Measurements from ENCODE around the gene KCNE4.

Gene KCNE4

DNA sequence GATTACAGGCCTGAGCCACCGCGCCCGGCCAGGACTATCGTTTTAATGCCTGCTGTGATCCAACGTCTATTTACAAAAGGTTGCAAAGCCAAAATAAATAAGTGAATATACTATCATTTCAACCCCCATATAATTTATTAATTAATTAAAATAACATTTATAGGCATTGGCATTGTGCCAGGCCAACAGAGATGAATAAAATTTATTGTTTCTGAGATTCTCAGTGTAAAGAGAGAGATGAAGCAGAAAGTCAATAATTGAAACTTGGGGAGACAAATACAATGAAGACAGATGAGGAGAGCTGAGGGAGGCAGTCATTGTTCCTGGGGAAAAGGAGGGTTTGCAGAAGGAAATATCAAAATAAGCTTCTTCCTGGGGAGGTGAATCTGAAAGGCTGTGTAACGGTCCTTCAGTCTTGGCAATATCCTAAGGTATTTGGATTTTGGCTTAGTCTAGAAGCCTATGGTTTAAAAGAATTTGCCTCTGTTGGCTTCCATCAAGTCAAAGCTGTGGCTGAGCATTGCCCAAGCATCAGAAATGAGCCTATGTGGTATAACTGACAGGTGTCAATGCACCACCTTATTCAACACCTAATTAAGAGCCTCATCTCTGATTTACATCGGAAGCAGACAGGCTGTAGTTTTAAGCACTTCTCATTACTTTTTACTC is 31.5 kb downstream of the KCNE4 start:
- no peak overlapping the region for H3K27ac Mint-ChIP-seq
- DNase-seq (no peak), ATAC-seq (no peak)
- peaks cover 7% of the 10 kb centered on the region for H3K27me3 Mint-ChIP-seq
- H3K4me1 Mint-ChIP-seq = no peaks in the 10 kb centered on the region
- no peaks in the 10 kb centered on the region for H3K9me3 Mint-ChIP-seq
- no peak overlapping the region for H3K4me3 Mint-ChIP-seq

DNA sequence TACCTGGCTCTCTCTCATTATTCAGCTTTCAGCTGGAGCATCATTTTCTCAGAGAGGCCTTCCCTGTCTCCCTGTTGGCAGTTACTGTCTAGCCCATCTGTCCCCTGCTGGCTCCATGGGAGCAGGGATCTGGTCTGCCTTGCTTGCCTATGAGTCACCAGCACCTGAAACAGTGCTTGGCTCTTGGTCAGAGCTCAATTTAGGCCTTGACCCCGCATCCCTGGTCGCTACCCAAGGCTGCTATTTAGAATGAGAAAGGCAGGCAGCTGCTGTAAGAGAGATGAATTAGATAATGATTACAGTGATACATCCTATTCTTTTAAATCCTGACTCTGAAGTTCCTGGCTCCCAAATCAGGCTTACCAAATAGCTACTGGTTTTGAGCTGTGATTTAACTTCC is 32.9 kb downstream of the KCNE4 start:
- Mint-ChIP-seq H3K4me3 (no peak overlapping the region), H3K27ac (no peak overlapping the region), H3K4me1 (no peaks in the 10 kb centered on the region), H3K9me3 (no peaks in the 10 kb centered on the region), H3K27me3 (peaks cover 7% of the 10 kb centered on the region)
- DNase-seq (no peak), ATAC-seq (no peak)

DNA sequence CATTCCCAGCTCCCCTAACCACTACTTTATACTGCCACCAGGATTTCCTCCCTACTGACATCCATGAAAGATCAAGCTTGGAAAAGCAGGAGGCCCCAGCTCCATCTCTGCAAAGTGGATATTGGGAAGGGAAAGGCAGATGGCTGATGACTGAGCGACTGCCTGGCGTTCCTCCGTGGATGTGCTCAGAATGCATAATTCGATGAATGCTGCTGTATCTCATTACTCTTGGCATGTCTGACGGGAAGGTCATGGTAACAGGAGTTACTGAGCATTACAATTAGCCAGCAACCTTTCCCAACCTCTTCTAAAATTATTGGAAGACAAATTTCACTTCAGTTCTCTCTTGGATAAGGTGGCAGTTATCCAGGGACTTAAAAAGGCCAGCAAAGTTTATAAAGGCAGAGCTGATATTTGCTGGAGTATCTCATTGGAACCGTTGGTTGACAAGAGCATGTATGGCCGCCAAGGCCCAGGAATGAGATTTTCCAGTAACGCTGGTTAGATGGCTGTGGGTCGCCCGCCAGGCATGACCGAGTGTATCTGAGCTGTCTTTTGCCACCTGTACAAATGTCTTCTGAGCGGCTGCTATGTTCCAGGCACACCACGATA is 34.5 kb downstream of the KCNE4 start:
- Mint-ChIP-seq H3K4me1 (no peaks in the 10 kb centered on the region), H3K4me3 (no peak overlapping the region), H3K27me3 (peaks cover 7% of the 10 kb centered on the region), H3K9me3 (no peaks in the 10 kb centered on the region), H3K27ac (no peak overlapping the region)
- DNase-seq (no peak), ATAC-seq (no peak)

DNA sequence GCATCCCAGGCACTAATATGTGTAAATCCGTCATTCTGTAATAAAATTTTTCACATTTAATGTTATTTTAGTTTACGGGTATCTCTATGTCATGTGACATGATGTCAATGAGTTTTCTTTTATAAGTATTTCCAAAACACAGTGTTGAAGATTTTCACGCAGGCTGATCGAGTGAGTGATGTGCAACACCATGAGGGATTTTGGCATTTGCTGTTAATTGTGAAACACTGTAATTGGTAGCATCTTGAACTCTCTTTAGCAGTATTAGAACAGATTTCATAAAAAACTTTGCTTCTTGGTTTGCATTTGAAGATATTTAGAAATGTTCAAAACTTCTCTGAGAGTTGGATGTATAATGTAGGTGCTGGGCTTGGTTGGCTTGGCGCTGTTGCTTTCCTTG is 35.5 kb downstream of the KCNE4 start:
- Mint-ChIP-seq H3K4me3 (no peak overlapping the region), H3K27me3 (peaks cover 7% of the 10 kb centered on the region), H3K4me1 (no peaks in the 10 kb centered on the region), H3K27ac (no peak overlapping the region), H3K9me3 (no peaks in the 10 kb centered on the region)
- ATAC-seq (no peak), DNase-seq (no peak)

DNA sequence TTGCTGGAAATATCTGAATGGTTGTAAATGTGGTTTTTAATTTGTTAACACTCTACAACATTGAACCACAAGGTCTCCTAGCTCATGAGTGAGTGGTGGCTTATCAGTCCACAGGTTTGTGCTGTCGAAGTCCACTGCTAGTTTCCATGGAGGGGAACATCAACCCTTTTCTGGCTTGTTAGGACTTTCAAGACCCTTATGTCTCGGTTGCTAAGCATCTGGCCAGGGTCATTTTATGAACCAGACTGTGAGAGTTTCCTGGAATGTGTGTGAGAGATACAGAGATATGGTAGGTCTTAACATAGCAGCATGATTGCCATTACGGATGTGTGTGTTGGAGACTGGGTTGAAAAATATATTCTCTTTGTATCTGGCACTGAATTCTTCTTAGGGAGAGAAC is 36.9 kb downstream of the KCNE4 start:
- ATAC-seq = no peak
- Mint-ChIP-seq H3K27me3 (peaks cover 7% of the 10 kb centered on the region), H3K27ac (no peak overlapping the region), H3K9me3 (no peaks in the 10 kb centered on the region), H3K4me1 (no peaks in the 10 kb centered on the region), H3K4me3 (no peak overlapping the region)
- DNase-seq = no peak

DNA sequence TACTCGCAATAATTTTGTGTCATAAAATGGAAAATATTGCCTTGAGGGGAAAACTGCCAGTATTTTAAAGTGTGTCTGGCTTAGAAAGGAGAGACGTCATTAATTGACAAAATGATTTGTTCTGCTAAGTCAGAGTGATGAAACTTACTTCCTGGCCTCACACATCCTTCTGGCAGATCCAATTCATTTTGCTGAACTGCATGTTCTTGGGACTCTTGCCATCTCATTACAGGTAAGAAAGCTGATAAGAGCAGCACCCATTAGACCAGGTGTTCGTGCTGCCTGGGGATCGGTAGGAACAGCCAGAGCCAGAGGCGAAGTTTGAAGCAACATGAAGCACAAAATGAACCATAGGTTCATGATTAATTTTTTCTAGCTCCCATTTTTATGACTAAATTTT is 38.0 kb downstream of the KCNE4 start:
- Mint-ChIP-seq H3K9me3 (no peaks in the 10 kb centered on the region), H3K4me3 (no peak overlapping the region), H3K27me3 (peaks cover 7% of the 10 kb centered on the region), H3K4me1 (no peaks in the 10 kb centered on the region), H3K27ac (no peak overlapping the region)
- ATAC-seq (no peak), DNase-seq (no peak)

DNA sequence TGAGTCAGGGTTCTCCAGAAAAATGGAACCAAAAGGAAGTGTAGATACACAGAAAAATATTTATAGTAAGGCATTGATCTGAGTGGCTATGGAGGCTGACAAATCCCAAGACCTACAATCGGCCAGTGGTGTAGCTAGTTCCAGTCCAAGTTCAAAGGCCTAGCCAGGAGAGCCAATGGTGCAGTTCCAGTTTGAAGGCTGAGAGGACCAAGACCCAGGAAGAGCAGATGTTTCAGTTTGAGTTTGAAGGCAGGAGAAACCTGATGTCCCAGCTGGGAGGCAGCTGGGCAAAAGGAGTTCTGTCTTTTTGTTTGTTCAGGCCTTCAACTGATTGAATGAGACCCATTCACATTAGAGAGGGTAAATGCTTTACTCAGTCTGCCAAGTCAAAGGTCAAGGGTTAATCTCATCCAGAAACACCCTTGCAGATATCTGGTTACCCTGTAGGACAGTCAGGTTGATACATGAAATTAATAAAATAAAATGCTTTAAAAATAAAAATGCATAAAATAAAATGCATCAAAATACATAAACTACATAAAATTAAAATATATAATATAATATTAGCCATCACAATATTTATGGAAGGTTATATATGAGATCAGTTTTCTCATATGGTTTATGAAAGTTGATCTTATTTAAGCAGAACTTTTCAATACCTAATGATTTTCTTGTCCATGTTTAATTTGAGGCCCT is 38.7 kb downstream of the KCNE4 start:
- DNase-seq (no peak), ATAC-seq (no peak)
- no peak overlapping the region for H3K27ac Mint-ChIP-seq
- no peaks in the 10 kb centered on the region for H3K9me3 Mint-ChIP-seq
- no peaks in the 10 kb centered on the region for H3K4me1 Mint-ChIP-seq
- H3K27me3 Mint-ChIP-seq = peaks cover 7% of the 10 kb centered on the region
- no peak overlapping the region for H3K4me3 Mint-ChIP-seq

DNA sequence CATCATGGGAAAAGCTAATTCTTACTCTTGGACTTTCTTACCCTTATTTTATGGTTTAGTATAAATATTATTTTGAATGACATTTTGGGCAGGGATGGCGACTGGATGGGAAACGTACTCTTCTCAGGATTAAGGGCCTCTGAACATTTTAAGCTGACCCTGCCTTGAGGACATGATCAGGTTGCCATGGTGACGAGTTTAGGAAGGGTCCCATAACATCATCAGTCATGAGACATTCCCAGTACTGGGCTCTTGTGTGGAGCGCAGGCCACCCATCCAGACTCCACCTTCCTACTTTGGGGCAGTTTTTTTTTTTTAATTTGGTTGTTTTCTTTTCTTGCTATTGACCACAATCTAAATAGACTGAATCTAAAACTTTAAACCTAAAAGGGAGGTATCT is 40.7 kb downstream of the KCNE4 start:
- Mint-ChIP-seq H3K27ac (no peak overlapping the region), H3K4me3 (no peak overlapping the region), H3K27me3 (no peaks in the 10 kb centered on the region), H3K4me1 (no peaks in the 10 kb centered on the region), H3K9me3 (no peaks in the 10 kb centered on the region)
- ATAC-seq = no peak
- DNase-seq = no peak

DNA sequence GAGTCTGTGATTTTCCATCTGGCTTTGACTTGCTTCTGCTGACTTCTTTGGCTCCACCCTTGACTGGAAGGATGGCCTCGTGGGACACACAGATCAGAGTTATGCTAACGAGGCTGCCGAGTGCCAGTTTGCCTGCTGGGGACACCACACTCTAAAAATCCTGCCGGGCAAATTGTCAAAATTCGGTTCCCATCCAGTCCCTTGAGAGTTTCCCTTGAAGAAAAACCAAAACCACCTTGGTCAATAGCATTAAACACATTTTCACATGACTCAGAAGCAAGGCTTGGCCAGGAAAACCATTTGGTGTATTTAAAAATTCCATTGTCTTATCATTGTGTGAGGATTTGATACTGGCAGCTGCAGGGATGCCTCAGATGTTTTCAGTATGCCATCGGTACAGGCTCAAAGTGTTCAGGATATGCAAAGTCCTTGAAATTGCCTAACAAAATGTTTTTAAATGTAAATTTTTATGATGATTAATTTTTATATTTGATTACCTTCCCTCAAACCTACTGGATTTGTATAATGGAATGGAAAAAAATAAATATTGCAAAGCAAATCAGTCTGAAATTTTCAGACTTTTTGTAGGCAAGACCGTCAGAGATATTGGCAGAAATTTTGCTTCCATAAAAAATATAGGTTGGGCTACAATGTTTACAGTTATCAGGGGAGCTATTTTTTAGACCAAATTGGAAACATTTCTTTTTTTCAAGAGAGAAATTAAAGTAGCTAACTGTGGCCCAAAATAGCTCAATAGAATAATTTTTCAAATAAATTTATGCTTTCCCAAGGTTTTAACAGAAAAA is 41.6 kb downstream of the KCNE4 start:
- Mint-ChIP-seq H3K27me3 (no peaks in the 10 kb centered on the region), H3K27ac (no peak overlapping the region), H3K4me1 (no peaks in the 10 kb centered on the region), H3K4me3 (no peak overlapping the region), H3K9me3 (no peaks in the 10 kb centered on the region)
- ATAC-seq = no peak
- no peak for DNase-seq

DNA sequence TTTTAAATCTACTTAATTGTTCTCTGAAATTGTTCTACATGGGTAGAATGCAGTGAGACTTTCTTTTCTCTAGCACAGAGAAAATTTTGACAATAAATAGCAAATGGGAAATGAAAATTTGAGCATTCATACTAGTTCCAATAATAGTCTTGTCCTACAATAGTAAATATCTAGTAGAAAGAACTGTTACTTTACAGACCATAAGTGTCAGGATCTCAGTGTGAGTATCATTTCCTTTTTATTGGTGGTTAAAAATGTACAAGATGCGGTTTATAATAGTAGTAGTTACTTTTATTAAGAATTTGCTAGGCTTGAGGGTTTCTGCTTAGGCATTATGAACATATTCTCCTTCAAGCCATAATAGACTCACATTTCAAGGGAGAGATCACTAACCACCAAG is 43.2 kb downstream of the KCNE4 start:
- Mint-ChIP-seq H3K4me3 (no peak overlapping the region), H3K9me3 (no peaks in the 10 kb centered on the region), H3K27ac (no peak overlapping the region), H3K4me1 (no peaks in the 10 kb centered on the region), H3K27me3 (no peaks in the 10 kb centered on the region)
- DNase-seq = no peak
- ATAC-seq = no peak

DNA sequence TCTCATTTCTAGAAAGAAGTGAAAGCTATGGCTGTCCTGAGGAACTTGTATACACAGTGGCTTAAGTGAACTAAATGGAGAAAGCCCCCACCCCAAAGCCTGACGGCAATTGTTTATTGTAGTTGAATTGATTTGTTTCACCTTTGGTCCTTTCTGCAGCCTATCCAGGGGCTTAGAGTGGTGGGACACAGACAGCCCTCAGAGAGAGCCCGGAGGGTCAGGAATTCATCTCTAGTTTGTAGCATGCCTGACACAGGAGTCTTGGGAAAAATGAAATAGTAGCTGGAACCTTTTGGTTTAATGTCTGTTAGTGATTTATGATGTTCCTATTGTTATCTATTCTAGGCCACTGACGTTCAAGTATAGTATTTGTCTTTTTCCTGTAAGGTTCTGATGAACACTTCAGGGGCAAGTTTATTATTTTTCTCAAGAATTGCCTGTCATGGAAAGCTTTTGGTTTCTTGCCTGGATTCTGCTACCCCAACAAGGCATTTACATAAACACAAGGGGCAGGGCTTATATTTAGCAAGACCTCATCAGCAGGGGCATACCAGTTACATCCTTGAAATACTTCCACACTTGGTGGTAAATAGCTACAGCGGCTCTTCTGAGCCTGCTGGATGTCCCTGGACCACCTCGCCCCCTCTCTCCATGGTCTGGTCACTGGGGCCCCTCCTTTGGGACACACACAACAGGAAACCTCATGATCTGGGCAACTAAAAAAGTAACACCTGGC is 44.4 kb downstream of the KCNE4 start:
- ATAC-seq = no peak
- Mint-ChIP-seq H3K4me1 (no peaks in the 10 kb centered on the region), H3K4me3 (no peak overlapping the region), H3K9me3 (no peaks in the 10 kb centered on the region), H3K27me3 (no peaks in the 10 kb centered on the region), H3K27ac (no peak overlapping the region)
- DNase-seq = no peak

DNA sequence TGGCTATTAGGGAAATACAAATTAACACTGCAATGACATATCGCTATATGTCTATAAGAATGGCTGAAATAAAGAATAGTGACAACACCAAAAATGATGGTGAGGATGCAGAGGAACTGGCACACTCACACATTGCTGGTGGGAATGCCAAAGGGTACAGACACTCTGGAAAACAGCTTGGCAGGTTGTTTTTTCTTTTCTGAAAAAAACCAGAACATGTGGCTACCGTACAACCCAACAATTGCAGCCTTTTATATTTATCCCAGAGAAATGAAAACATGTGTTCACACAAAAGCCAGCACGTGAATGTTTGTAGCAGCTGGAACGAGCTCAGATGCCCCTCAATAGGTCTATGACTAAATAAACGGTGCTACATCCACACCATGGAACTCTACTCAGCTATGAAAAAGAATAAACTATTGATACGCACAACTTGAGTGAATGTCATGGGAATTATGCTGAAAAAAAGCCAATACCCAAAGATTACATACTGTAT is 45.9 kb downstream of the KCNE4 start:
- H3K9me3 Mint-ChIP-seq = no peaks in the 10 kb centered on the region
- H3K4me3 Mint-ChIP-seq = no peak overlapping the region
- ATAC-seq (no peak), DNase-seq (no peak)
- no peaks in the 10 kb centered on the region for H3K27me3 Mint-ChIP-seq
- no peaks in the 10 kb centered on the region for H3K4me1 Mint-ChIP-seq
- H3K27ac Mint-ChIP-seq = no peak overlapping the region

DNA sequence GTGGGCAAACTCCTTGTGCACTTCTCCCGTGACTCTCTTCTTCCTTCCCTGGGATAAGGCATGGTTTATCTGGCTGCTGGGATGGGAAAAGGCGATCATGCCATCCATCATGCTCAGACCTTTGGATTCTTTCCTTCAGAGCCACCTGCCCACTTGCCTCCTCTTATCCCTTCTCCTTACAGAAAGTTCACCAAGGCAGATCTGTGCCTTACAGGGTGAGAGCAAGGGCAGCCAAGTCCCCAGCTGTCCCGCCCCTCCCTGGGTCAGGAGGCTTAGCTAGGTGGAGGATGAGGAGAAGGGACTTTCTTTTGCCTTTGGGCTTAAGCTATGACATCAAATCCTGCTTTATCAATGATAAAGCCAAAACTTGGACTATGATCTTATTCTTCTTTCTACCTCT is 47.6 kb downstream of the KCNE4 start:
- H3K4me1 Mint-ChIP-seq = no peaks in the 10 kb centered on the region
- no peak for ATAC-seq
- no peak overlapping the region for H3K4me3 Mint-ChIP-seq
- H3K9me3 Mint-ChIP-seq = no peaks in the 10 kb centered on the region
- no peaks in the 10 kb centered on the region for H3K27me3 Mint-ChIP-seq
- DNase-seq = no peak
- H3K27ac Mint-ChIP-seq = no peak overlapping the region

DNA sequence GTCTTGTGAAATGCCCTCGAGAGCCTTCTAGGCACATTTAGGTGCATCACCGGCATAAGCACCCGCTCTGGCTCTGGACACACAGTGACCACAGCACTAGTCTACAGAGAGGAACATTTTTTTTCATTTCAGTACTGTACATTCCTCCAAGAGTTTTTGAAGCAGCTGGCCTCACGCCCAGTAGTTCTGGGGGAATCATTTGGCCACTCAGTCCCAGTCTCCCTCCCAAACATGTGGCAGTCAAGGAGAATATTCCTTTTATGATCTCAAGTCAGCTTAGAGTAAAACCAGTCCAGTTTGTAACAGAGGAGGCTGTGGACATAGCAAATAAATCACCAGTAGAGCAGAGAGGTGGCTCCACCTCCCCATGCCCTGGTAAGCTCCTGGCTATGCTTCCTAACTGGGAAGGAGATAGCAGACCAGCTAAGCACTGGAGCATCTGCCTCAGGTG is 48.1 kb downstream of the KCNE4 start:
- no peak for DNase-seq
- Mint-ChIP-seq H3K9me3 (no peaks in the 10 kb centered on the region), H3K27me3 (no peaks in the 10 kb centered on the region), H3K4me3 (no peak overlapping the region), H3K27ac (no peak overlapping the region), H3K4me1 (no peaks in the 10 kb centered on the region)
- ATAC-seq = no peak

DNA sequence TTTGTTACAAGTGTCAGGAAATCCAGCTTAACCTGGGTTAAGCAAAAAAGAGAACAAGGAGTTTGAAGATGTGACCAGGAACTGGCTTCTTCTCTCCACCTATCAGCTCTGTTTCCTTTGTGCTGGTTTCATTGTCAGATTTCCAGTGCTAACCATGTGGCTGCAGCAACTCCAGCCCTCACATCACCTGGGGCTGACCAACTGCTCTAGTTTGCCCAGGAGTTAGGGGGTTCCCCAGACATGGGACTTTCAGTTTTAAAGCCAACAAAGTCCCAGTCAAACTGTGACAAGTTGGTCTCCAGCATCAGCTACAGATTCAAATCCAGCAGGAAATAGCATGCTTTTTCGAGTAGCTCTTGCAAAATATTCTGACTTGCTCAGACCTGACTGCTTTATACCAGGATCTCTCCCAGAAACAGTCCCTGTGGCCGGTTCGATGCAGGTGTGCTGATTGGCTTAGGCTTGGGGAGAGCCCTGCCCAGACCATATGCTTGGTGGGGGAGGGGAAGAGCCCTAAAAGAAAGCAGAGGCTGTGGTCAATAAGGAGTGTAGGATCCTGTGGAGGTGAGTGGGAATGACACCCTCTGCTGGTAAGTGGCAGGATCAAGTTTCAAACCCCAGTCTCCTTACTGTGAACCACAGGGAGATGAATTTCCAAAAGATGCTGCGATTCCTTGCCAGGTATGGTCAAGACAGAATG is 49.5 kb downstream of the KCNE4 start:
- no peak for DNase-seq
- no peak overlapping the region for H3K4me3 Mint-ChIP-seq
- no peaks in the 10 kb centered on the region for H3K27me3 Mint-ChIP-seq
- no peaks in the 10 kb centered on the region for H3K4me1 Mint-ChIP-seq
- no peaks in the 10 kb centered on the region for H3K9me3 Mint-ChIP-seq
- no peak overlapping the region for H3K27ac Mint-ChIP-seq
- peak; percentile 48 for ATAC-seq
